Ishikawa (cell line): ENCODE measurements around the gene PTRH2.

Experiments used
- EGR1 ChIP-seq: IDR thresholded peaks from 2 replicates; pipeline ENCODE4 v1.6.1; 2012
- EP300 ChIP-seq: IDR thresholded peaks from 2 replicates; pipeline ENCODE4 v1.6.1; 2012; ENCODE audit warnings: borderline replicate concordance
- FOXM1 ChIP-seq: IDR thresholded peaks from 2 replicates; pipeline ENCODE4 v1.6.1; 2012; ENCODE audit warnings: low read depth, borderline replicate concordance
- RAD21 ChIP-seq: IDR thresholded peaks from 2 replicates; pipeline ENCODE4 v1.6.1; 2012; ENCODE audit warnings: low read depth
- REST ChIP-seq: IDR thresholded peaks from 2 replicates; pipeline ENCODE4 v1.6.1; 2012; ENCODE audit warnings: low read depth, mild to moderate bottlenecking
- TAF1 ChIP-seq: IDR thresholded peaks from 2 replicates; pipeline ENCODE4 v1.6.1; 2012; ENCODE audit warnings: low read depth, mild to moderate bottlenecking
- TEAD4 ChIP-seq: IDR thresholded peaks from 2 replicates; pipeline ENCODE4 v1.6.1; 2012
- YY1 ChIP-seq: IDR thresholded peaks from 2 replicates; pipeline ENCODE4 v1.6.1; 2012; ENCODE audit warnings: low read depth
- ZBTB7A ChIP-seq: IDR thresholded peaks from 2 replicates; pipeline ENCODE4 v1.6.1; 2012; ENCODE audit warnings: low read depth

- TF ChIP-seq TAF1 (no peak), REST (no peak), YY1 (no peak), TEAD4 (no peak), ZBTB7A (no peak), RAD21 (no peak), EP300 (no peak), FOXM1 (no peak), EGR1 (no peak)
These were observed 45.2 kb upstream of the PTRH2 start for GRCh38 chr17:59752446-59752845.
